Esophagus (tissue), 2 donors: ENCODE data around the gene UXT. TPM values are rescaled to one million over a fixed set of nuclear protein-coding genes. Genes with fewer than 3 reads are reported as not detected.
"Not testable (repeated sequence)": the region's sequence is repeated elsewhere in the genome, so short reads cannot be mapped to it uniquely, and the experiment has no call there.

ENCODE experiments used
- H3K27ac ChIP-seq, 2 donors: one replicate each; pipeline ENCODE4 v1.5.1; 2013; ENCODE audit warnings: low read depth in 2 of 2, mild to moderate bottlenecking in 2 of 2, inconsistent platforms in 1 of 2, low read length in 1 of 2, moderate library complexity in 1 of 2
- H3K27me3 ChIP-seq, 2 donors: one replicate each; pipeline ENCODE4 v1.6.1; 2013; ENCODE audit warnings: low read length in 2 of 2, control low read depth in 1 of 2, mild to moderate bottlenecking in 1 of 2; ENCODE audit not compliant: insufficient read depth in 2 of 2, control insufficient read depth in 1 of 2
- H3K36me3 ChIP-seq, 2 donors: one replicate each; pipeline ENCODE4 v1.6.1; 2013; ENCODE audit warnings: low read length in 1 of 2; ENCODE audit not compliant: control insufficient read depth in 2 of 2, insufficient read depth in 2 of 2
- H3K4me1 ChIP-seq, 2 donors: one replicate each; pipeline ENCODE4 v1.6.1; 2013; ENCODE audit warnings: low read length in 1 of 2; ENCODE audit not compliant: control insufficient read depth in 2 of 2, insufficient read depth in 2 of 2
- H3K4me3 ChIP-seq, 2 donors: one replicate each; pipeline ENCODE4 v1.5.1; 2013; ENCODE audit warnings: low read length in 2 of 2, mild to moderate bottlenecking in 2 of 2, low read depth in 1 of 2, moderate library complexity in 1 of 2
- H3K9me3 ChIP-seq, 2 donors: one replicate each; pipeline ENCODE4 v1.6.1; 2013; ENCODE audit warnings: mild to moderate bottlenecking in 2 of 2, low read depth in 1 of 2, low read length in 1 of 2, moderate library complexity in 1 of 2; ENCODE audit not compliant: control insufficient read depth in 2 of 2, insufficient read depth in 1 of 2
- WGBS, 2 donors: extraction: QIAGEN DNeasy Blood & Tissue Kit; methylation state at CpG; one replicate each; pipeline ENCODE4 v1.1.7; 2013; 5-methylcytosine and 5-hydroxymethylcytosine counted together
- polyA plus RNA-seq, 2 donors: library from polyadenylated mRNA; stranded (reverse); fragments of 200-250 nt; gene quantifications; one replicate each; pipeline ENCODE4 v1.2.3, GENCODE V29; 2013
- donor health status: healthy with polysubstance abuse.
- donor health status: Bipolar disorder and iron deficiency.

Gene UXT
- polyA plus RNA-seq, 2 donors, result 77.6 to 121 TPM

DNA sequence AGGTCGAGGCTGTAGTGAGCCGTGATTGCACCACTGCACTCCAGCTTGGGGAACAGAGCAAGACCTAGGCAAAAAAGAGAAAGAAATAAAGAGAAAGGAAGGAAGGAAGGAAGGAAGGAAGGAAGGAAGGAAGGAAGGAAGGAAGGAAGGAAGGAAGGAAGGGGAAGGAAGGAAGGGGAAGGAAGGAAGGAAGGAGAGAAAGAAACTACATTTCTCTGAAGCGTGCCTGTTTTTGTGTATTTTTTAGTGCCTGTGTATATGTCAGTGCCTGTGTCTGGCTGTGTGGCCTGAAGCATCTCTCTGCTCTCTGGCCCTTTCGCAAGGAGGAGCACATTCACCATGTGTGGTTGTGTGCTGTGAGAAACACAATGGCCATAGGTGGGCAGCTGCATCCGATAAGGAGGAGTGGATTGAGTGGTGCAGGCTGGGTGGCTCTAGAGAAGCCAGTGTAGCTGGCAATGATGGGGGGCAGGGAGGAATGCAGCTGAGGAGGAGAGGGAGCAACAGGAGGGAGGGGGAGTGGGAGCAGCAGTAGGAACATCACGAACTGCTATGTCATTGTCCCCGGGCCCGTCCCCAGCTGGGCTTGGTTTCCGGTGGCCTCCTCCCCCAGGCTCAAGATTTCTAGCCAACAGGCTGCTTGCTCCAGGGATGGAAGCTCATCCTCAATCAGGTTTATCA lies 50.7 kb downstream of the UXT start:
- Histone ChIP-seq H3K36me3 (no peaks in the 10 kb centered on the region), H3K4me3 (no peak overlapping the region), H3K27me3 (no peaks in the 10 kb centered on the region), H3K4me1 (no peaks in the 10 kb centered on the region), H3K27ac (no peak overlapping the region), H3K9me3 (no peaks in the 10 kb centered on the region)
- 48 to 64% methylated on average over 9 of the region's 9 CpGs for WGBS, 2 donors

DNA sequence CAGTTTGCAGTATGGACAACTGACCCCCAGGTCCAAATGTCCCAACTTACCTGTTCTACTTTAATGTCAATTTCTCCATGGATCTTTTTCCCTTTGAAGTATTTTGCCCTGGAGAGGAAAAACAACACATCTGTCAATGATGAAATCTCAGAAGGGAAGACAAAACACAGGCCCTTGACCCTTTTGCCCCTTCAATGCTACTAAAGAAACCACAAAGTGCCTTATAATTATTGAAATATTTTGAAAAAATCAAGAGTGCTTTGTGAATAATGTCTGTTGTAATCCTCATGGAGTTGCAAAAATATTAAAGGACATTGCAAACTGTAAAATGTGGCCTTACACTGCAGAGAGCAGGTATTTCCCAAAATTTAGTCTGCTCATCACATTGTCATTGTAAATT lies 51.9 kb downstream of the UXT start:
- no peak overlapping the region for H3K27ac ChIP-seq
- H3K27me3 ChIP-seq, result no peaks in the 10 kb centered on the region
- no peaks in the 10 kb centered on the region for H3K9me3 ChIP-seq
- no peaks in the 10 kb centered on the region for H3K36me3 ChIP-seq
- no peaks in the 10 kb centered on the region for H3K4me1 ChIP-seq
- H3K4me3 ChIP-seq, result no peak overlapping the region

DNA sequence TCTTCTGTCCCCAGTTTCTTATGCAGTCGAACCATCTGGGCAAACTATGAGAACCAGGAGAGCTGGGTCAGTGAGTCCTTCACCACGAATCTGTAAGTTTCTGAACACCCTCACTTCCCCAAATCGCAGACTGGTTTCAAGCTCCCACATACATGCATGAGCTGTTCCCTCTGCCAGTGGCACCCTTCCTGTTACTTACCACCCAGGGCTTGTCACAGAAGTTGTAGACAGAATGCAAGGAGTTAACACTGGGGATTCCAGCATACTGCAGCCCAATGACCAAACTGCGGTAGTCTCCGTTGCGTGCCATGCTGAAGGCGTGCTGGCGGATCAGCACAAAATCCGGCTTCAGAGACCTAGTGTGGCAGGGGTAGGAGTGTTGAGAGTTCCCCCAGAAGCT lies 54.0 kb downstream of the UXT start:
- H3K27ac ChIP-seq, result no peak overlapping the region

DNA sequence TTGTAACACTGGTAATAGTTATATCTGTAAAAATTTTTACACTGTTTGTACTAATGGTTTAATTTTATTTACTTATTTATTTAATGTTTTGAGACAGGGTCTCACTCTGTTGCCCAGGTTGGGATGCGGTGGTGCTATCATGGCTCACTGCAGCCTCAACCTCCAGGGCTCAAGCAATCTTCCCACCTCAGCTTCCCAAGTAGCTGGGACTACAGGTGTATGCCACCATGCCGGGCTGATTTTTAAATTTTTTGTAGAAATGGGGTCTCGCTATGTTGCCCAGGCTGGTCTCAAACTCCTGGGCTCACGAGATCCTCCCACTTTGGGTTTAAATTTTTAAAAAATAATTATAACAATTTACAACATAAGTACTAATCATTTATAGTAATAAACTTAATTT lies 55.9 kb downstream of the UXT start:
- H3K9me3 ChIP-seq, H3K4me3 ChIP-seq, H3K4me1 ChIP-seq, H3K36me3 ChIP-seq, H3K27ac ChIP-seq, H3K27me3 ChIP-seq: not testable (repeated sequence)
- WGBS, 2 donors, result 88 to 94% methylated on average over 4 of the region's 4 CpGs

More for the DNA sequence above, 54.0 kb downstream of the UXT start:
- no peaks in the 10 kb centered on the region for H3K36me3 ChIP-seq
- H3K4me1 ChIP-seq, result no peaks in the 10 kb centered on the region
- peaks cover 0 to 2% of the 10 kb centered on the region in 2 donors for H3K27me3 ChIP-seq
- H3K9me3 ChIP-seq, result no peaks in the 10 kb centered on the region
- whole genome bisulfite sequencing, 2 donors, result 57 to 68% methylated on average over 9 of the region's 9 CpGs
- H3K4me3 ChIP-seq, result no peak overlapping the region

Other genes starting within 250 kb of the UXT start
- 1 to 10 TPM; 2.2 to 2.3 TPM for gene ZNF41, start 176.0 kb downstream of the UXT start, polyA plus RNA-seq
- 10 to 100 TPM; 20.9 to 24.3 TPM for gene ARAF, start 98.0 kb downstream of the UXT start, polyA plus RNA-seq
- gene TIMP1, start 76.7 kb downstream of the UXT start, polyA plus RNA-seq, result 10 to 100 TPM; 27.7 to 52.6 TPM
- under 1 TPM; 0.08 to 0.14 TPM for gene SYN1, start 39.3 kb downstream of the UXT start, polyA plus RNA-seq
- 1 to 10 TPM in 1 of 2 donors, under 1 TPM in 1; 0.77 to 3.6 TPM for gene CFP, start 29.2 kb downstream of the UXT start, polyA plus RNA-seq
- 10 to 100 TPM in 1 of 2 donors, 1 to 10 TPM in 1; 6.2 to 13.3 TPM for gene ELK1, start 8.6 kb downstream of the UXT start, polyA plus RNA-seq
- under 1 TPM; 0.65 to 0.86 TPM for gene ZNF81, start 177.7 kb upstream of the UXT start, polyA plus RNA-seq